HepG2 (cell line): ENCODE data around the gene GRK5. TPM values are rescaled to one million over a fixed set of nuclear protein-coding genes. Genes with fewer than 3 reads are reported as not detected.

Experiments
- ARNT2 ChIP-seq: sonication (generic); formaldehyde crosslinking; IDR thresholded peaks from 2 replicates; pipeline ENCODE4 v1.8.0; 2022; ENCODE audit warnings: mild to moderate bottlenecking, low read depth, missing genetic modification reagents, moderate library complexity
- MED1 ChIP-seq: sonication (generic); formaldehyde crosslinking; IDR thresholded peaks from 2 replicates; pipeline ENCODE4 v1.4.0; 2020; ENCODE audit warnings: missing genetic modification reagents
- TFDP2 ChIP-seq: sonication (generic); formaldehyde crosslinking; IDR thresholded peaks from 2 replicates; pipeline ENCODE4 v1.4.0; 2020; ENCODE audit warnings: missing genetic modification reagents
- TMF1 ChIP-seq: sonication (generic); formaldehyde crosslinking; IDR thresholded peaks from 2 replicates; pipeline ENCODE4 v1.8.1; 2022; ENCODE audit warnings: low read depth, missing genetic modification reagents
- ZKSCAN5 ChIP-seq: sonication (generic); formaldehyde crosslinking; IDR thresholded peaks from 2 replicates; pipeline ENCODE4 v1.5.1; 2020; ENCODE audit warnings: mild to moderate bottlenecking, missing genetic modification reagents
- ZNF251 ChIP-seq: sonication (generic); formaldehyde crosslinking; IDR thresholded peaks from 2 replicates; pipeline ENCODE4 v1.9.0; 2021; ENCODE audit warnings: mild to moderate bottlenecking, missing genetic modification reagents
- ZNF652 ChIP-seq: IDR thresholded peaks from 2 replicates; pipeline ENCODE4 v1.6.1; 2016; ENCODE audit warnings: low read depth, borderline replicate concordance
- ZSCAN30 ChIP-seq: sonication (generic); formaldehyde crosslinking; IDR thresholded peaks from 2 replicates; pipeline ENCODE4 v1.5.0; 2020; ENCODE audit warnings: mild to moderate bottlenecking, missing genetic modification reagents
- polyA plus RNA-seq, 8 experiments: library from polyadenylated mRNA; depleted of rRNA in 3 of 8; stranded (reverse) in 7 of 8; unstranded in 1 of 8; fragments of >200 nt; fragmentation: Illumina TruSeq in 4 of 8; extraction: Trizol in 4 of 8; gene quantifications; 2 replicates each; pipeline versions ENCODE4 v1.2.1 to v1.2.3, GENCODE V29; 2011 to 2016; ENCODE audit warnings: low read depth in 4 of 8, missing spikeins in 1 of 8, mixed read lengths in 1 of 8; ENCODE audit not compliant: insufficient read depth in 1 of 8
- total RNA-seq, 5 experiments: library from RNA; depleted of rRNA; stranded (reverse); fragments of >200 nt; fragmentation: Illumina TruSeq; extraction: Trizol; gene quantifications; 2 replicates each; pipeline ENCODE4 v1.2.3, GENCODE V29; 2016; ENCODE audit warnings: low read depth in 1 of 5
- TF ChIP-seq, protein P1 (sequence below): sonication (generic); formaldehyde crosslinking; IDR thresholded peaks from 2 replicates; pipeline ENCODE4 v1.4.0; 2020; ENCODE audit warnings: missing genetic modification reagents
- TF ChIP-seq, protein P2 (sequence below): sonication (generic); formaldehyde crosslinking; IDR thresholded peaks from 2 replicates; pipeline ENCODE4 v1.5.0; 2020; ENCODE audit warnings: mild to moderate bottlenecking, missing genetic modification reagents

GRK5 gene
- total and polyA plus RNA-seq, 2 of the 13 experiments (the other 11 are each of a cell fraction or from before 2014, with no cell fraction given): 10.4 to 12.6 TPM

DNA sequence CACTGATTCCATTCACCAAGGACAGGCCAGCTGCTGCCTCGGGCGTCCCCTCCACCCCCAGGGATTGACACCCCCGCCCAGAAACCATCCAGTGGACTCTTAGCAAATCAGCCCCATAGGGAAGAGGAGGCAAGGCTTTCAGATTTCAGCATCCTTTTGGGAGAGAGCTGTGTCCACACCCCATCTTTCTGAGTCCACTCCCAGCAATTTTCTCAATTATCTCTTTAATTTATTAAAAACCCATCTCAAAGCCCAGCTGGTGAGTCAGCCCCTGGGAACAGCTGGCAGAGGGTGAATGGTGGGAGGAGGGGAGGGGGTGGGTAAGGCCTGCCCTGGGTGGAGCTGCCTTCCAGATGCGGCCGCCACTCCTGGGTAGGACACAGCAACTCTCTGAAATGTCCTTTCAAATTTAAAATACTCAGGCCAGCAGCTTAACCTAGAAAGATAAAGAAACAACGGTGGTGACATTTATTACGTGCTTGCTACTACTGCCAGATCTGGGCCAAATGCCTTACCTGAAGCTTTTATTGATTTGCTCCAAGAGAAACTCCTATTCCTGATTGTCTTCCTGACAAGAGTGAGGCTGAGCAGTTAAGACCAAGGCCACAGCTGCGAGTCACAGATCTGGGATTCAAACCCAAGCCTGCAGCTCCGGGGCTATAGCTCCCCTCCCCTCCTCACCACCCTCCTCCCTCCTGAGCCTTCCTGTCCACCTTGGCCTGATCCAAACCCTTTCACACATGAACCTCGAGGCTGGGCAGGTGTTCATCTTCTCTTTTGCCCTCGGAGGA lies 214.7 kb downstream of the GRK5 start (continued):
- TF ChIP-seq TFDP2 (no peak), ZKSCAN5 (no peak), ZSCAN30 (CRISPR knock-in tag) (no peak), ARNT2 (CRISPR knock-in tag) (no peak), ZNF652 (CRISPR knock-in tag) (no peak), MED1 (CRISPR knock-in tag) (no peak), ZNF251 (CRISPR knock-in tag) (no peak), TMF1 (CRISPR knock-in tag) (no peak)
- TF ChIP-seq, protein P1, sequence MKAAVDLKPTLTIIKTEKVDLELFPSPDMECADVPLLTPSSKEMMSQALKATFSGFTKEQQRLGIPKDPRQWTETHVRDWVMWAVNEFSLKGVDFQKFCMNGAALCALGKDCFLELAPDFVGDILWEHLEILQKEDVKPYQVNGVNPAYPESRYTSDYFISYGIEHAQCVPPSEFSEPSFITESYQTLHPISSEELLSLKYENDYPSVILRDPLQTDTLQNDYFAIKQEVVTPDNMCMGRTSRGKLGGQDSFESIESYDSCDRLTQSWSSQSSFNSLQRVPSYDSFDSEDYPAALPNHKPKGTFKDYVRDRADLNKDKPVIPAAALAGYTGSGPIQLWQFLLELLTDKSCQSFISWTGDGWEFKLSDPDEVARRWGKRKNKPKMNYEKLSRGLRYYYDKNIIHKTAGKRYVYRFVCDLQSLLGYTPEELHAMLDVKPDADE (CRISPR knock-in tag): no peak
- TF ChIP-seq, protein P2, sequence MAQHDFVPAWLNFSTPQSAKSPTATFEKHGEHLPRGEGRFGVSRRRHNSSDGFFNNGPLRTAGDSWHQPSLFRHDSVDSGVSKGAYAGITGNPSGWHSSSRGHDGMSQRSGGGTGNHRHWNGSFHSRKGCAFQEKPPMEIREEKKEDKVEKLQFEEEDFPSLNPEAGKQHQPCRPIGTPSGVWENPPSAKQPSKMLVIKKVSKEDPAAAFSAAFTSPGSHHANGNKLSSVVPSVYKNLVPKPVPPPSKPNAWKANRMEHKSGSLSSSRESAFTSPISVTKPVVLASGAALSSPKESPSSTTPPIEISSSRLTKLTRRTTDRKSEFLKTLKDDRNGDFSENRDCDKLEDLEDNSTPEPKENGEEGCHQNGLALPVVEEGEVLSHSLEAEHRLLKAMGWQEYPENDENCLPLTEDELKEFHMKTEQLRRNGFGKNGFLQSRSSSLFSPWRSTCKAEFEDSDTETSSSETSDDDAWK (CRISPR knock-in tag): no peak
- TF ChIP-seq, all 625 proteins: peak for 0
